H9 (cell line): ENCODE results near the gene C9orf72. TPM values are rescaled to one million over a fixed set of nuclear protein-coding genes. Genes with fewer than 3 reads are reported as not detected.

Experiments
- DNase-seq: peaks from one replicate; pipeline ENCODE4 v3.0.0-alpha.2; 2017
- H2AFZ ChIP-seq: one replicate; pipeline ENCODE4 v1.6.1; 2013; ENCODE audit warnings: mild to moderate bottlenecking, low read length, control low read depth, moderate library complexity
- H2AK5ac ChIP-seq: 2 replicates; pipeline ENCODE4 v1.6.1; 2013; ENCODE audit warnings: low read length, control low read depth, mixed read lengths; ENCODE audit not compliant: insufficient read length
- H2BK120ac ChIP-seq: one replicate; pipeline ENCODE4 v1.6.1; 2013; ENCODE audit warnings: low read depth, mild to moderate bottlenecking, low read length, control low read depth, inconsistent platforms; ENCODE audit not compliant: poor library complexity, severe bottlenecking
- H2BK12ac ChIP-seq: 2 replicates; pipeline ENCODE4 v1.6.1; 2013; ENCODE audit warnings: low read length, control low read depth, mixed read lengths, low read depth; ENCODE audit not compliant: insufficient read length
- H2BK15ac ChIP-seq: 2 replicates; pipeline ENCODE4 v1.6.1; 2013; ENCODE audit warnings: low read depth, low read length, control low read depth
- H2BK20ac ChIP-seq: one replicate; pipeline ENCODE4 v1.6.1; 2013; ENCODE audit warnings: low read depth, mild to moderate bottlenecking, low read length, control low read depth, inconsistent platforms; ENCODE audit not compliant: poor library complexity, severe bottlenecking
- H2BK5ac ChIP-seq: 2 replicates; pipeline ENCODE4 v1.6.1; 2013; ENCODE audit warnings: low read length, control low read depth, mixed read lengths; ENCODE audit not compliant: insufficient read length
- H3K14ac ChIP-seq: 2 replicates; pipeline ENCODE4 v1.6.1; 2013; ENCODE audit warnings: low read length, control low read depth; ENCODE audit not compliant: insufficient read depth
- H3K18ac ChIP-seq: 2 replicates; pipeline ENCODE4 v1.6.1; 2013; ENCODE audit warnings: low read depth, mild to moderate bottlenecking, mixed read lengths, low read length, control low read depth; ENCODE audit not compliant: insufficient read length
- H3K23ac ChIP-seq: 2 replicates; pipeline ENCODE4 v1.6.1; 2013; ENCODE audit warnings: low read length, control low read depth, mixed read lengths, low read depth; ENCODE audit not compliant: insufficient read length
- H3K23me2 ChIP-seq: 2 replicates; pipeline ENCODE4 v1.6.1; 2013; ENCODE audit warnings: low read depth, mild to moderate bottlenecking, mixed read lengths, low read length, control low read depth; ENCODE audit not compliant: insufficient read length, poor library complexity, severe bottlenecking
- H3K27ac ChIP-seq: 2 replicates; pipeline ENCODE4 v1.5.1; 2013; ENCODE audit warnings: low read length, control low read depth, mixed read lengths, low read depth; ENCODE audit not compliant: insufficient read length
- H3K27me3 ChIP-seq: 2 replicates; pipeline ENCODE4 v1.6.1; 2013; ENCODE audit warnings: low read length, control low read depth, inconsistent platforms; ENCODE audit not compliant: insufficient read depth
- H3K4ac ChIP-seq: 2 replicates; pipeline ENCODE4 v1.6.1; 2013; ENCODE audit warnings: low read depth, mild to moderate bottlenecking, control low read depth, inconsistent platforms, low read length, moderate library complexity
- H3K4me1 ChIP-seq: 2 replicates; pipeline ENCODE4 v1.6.1; 2013; ENCODE audit warnings: low read length, control low read depth, inconsistent platforms; ENCODE audit not compliant: insufficient read depth
- H3K4me2 ChIP-seq: 2 replicates; pipeline ENCODE4 v1.6.1; 2013; ENCODE audit warnings: low read length, control low read depth, mixed read lengths; ENCODE audit not compliant: insufficient read length, insufficient read depth
- H3K56ac ChIP-seq: 2 replicates; pipeline ENCODE4 v1.6.1; 2013; ENCODE audit warnings: low read depth, mild to moderate bottlenecking, mixed read lengths, low read length, control low read depth; ENCODE audit not compliant: insufficient read length
- H3K79me1 ChIP-seq: 2 replicates; pipeline ENCODE4 v1.6.1; 2013; ENCODE audit warnings: low read depth, mild to moderate bottlenecking, moderate library complexity, low read length, control low read depth, inconsistent platforms; ENCODE audit not compliant: insufficient read depth, poor library complexity, severe bottlenecking
- H3K79me2 ChIP-seq: 2 replicates; pipeline ENCODE4 v1.6.1; 2013; ENCODE audit warnings: low read length, control low read depth, inconsistent platforms; ENCODE audit not compliant: insufficient read depth
- H3K9ac ChIP-seq: 2 replicates; pipeline ENCODE4 v1.6.1; 2013; ENCODE audit warnings: low read length, control low read depth, mixed read lengths; ENCODE audit not compliant: insufficient read length; ENCODE audit errors: extremely low read depth
- H3K9me3 ChIP-seq: one replicate; pipeline ENCODE4 v1.6.1; 2013; ENCODE audit warnings: low read depth, low read length, inconsistent platforms; ENCODE audit not compliant: control insufficient read depth
- H3T11ph ChIP-seq: one replicate; pipeline ENCODE4 v1.6.1; 2013; ENCODE audit warnings: mild to moderate bottlenecking, low read length, control low read depth, inconsistent platforms
- H4K20me1 ChIP-seq: one replicate; pipeline ENCODE4 v1.6.1; 2013; ENCODE audit not compliant: control insufficient read depth, insufficient read length, insufficient read depth
- H4K5ac ChIP-seq: 2 replicates; pipeline ENCODE4 v1.6.1; 2013; ENCODE audit warnings: low read depth, mild to moderate bottlenecking, mixed read lengths, low read length, control low read depth; ENCODE audit not compliant: insufficient read length
- H4K8ac ChIP-seq: replicated peaks from 2 replicates; pipeline ENCODE4 v1.6.1; 2013; ENCODE audit warnings: low read length, control low read depth, mixed read lengths, low read depth; ENCODE audit not compliant: insufficient read length
- H4K91ac ChIP-seq: 2 replicates; pipeline ENCODE4 v1.6.1; 2013; ENCODE audit warnings: low read depth, mild to moderate bottlenecking, moderate library complexity, mixed read lengths, low read length, control low read depth; ENCODE audit not compliant: insufficient read length
- H3K27ac Mint-ChIP-seq, 3 experiments: 2 replicates in 2 of 3; 3 replicates in 1 of 3; pipeline ENCODE4 v1.8.0; 2020 to 2021; ENCODE audit warnings: mixed read lengths in 3 of 3, mild to moderate bottlenecking in 1 of 3, moderate library complexity in 1 of 3
- H3K27me3 Mint-ChIP-seq: 2 replicates; pipeline ENCODE4 v1.8.0; 2021; ENCODE audit warnings: low read depth, mild to moderate bottlenecking, moderate library complexity, mixed read lengths
- H3K36me3 Mint-ChIP-seq, 3 experiments: 2 replicates in 2 of 3; 3 replicates in 1 of 3; pipeline ENCODE4 v1.8.0; 2020 to 2021; ENCODE audit warnings: low read depth in 3 of 3, mixed read lengths in 3 of 3; ENCODE audit not compliant: insufficient read depth in 1 of 3
- H3K4me1 Mint-ChIP-seq, 2 experiments: 2 replicates each; pipeline ENCODE4 v1.8.0; 2020; ENCODE audit warnings: mixed read lengths in 2 of 2
- H3K4me3 Mint-ChIP-seq, 2 experiments: 2 replicates in 1 of 2; 3 replicates in 1 of 2; pipeline ENCODE4 v1.8.0; 2020 to 2021; ENCODE audit warnings: mild to moderate bottlenecking in 2 of 2, mixed read lengths in 2 of 2, moderate library complexity in 1 of 2
- H3K9me3 Mint-ChIP-seq, 2 experiments: 2 replicates in 1 of 2; 3 replicates in 1 of 2; pipeline ENCODE4 v1.8.0; 2020; ENCODE audit warnings: mild to moderate bottlenecking in 2 of 2, mixed read lengths in 2 of 2, moderate library complexity in 1 of 2
- CTCF ChIP-seq: fragments of 200-600 bp; sonication (generic); conservative IDR thresholded peaks from 3 replicates; pipeline ENCODE4 v1.8.0; 2021; ENCODE audit warnings: antibody characterized with exemption, mild to moderate bottlenecking
- WGBS: extraction: QIAGEN DNeasy Blood & Tissue Kit; methylation state at CpG from one replicate; pipeline ENCODE4 v1.1.7; 2013; ENCODE audit warnings: missing lambda C conversion rate, low lambda C conversion rate, mixed read lengths; ENCODE audit not compliant: insufficient read length; ENCODE audit errors: extremely low coverage; 5-methylcytosine and 5-hydroxymethylcytosine counted together
- total RNA-seq: library from RNA; stranded (reverse); gene quantifications from 2 replicates; pipeline ENCODE4 v1.2.1, GENCODE V29; 2021

Gene C9orf72
- total RNA-seq, 1 experiment from 2014 or later, result 17.0 TPM

- no peaks in the 10 kb centered on the region for H4K20me1 ChIP-seq
- Mint-ChIP-seq H3K4me3 (no peak overlapping the region), H3K9me3 (no peaks in the 10 kb centered on the region; a peak in 1 of 5 replicates), H3K27me3 (no peaks in the 10 kb centered on the region), H3K36me3 (peaks cover 10 to 39% (median 35%) of the 10 kb centered on the region in 3 experiments), H3K27ac (0 out of 7 replicates have a peak overlapping the region, but pooled peaks of 1 of the 3 experiments have one; percentile 24), H3K4me1 (no peaks in the 10 kb centered on the region; a peak in 1 of 4 replicates)
- no peak overlapping the region for H2BK5ac ChIP-seq
- no peaks in the 10 kb centered on the region for H3K4me1 ChIP-seq
- no peak overlapping the region for H3K23ac ChIP-seq
- H2BK12ac ChIP-seq, result no peak overlapping the region
- WGBS, result no CpG with 5 or more reads among the region's 10 CpGs
- no peak overlapping the region for H2AK5ac ChIP-seq
- no peak overlapping the region for H4K5ac ChIP-seq
- H3K79me2 ChIP-seq, result no peaks in the 10 kb centered on the region
- no peaks in the 10 kb centered on the region for H3K9me3 ChIP-seq
- no peak overlapping the region for H2BK20ac ChIP-seq
- H3K56ac ChIP-seq, result no peak overlapping the region
- TF ChIP-seq CTCF, result peak; percentile 70
- H3K79me1 ChIP-seq, result no peaks in the 10 kb centered on the region
- H3K4me2 ChIP-seq, result no peak overlapping the region
- H3K27ac ChIP-seq, result no peak overlapping the region
- no peak overlapping the region for H3K4ac ChIP-seq
- H4K91ac ChIP-seq, result no peak overlapping the region
- H4K8ac ChIP-seq, result no peak overlapping the region
- H3T11ph ChIP-seq, result no peak overlapping the region
- no peaks in the 10 kb centered on the region for H3K23me2 ChIP-seq
- H3K9ac ChIP-seq, result no peak overlapping the region
- H3K18ac ChIP-seq, result no peak overlapping the region
- DNase-seq, result no peak
- no peak overlapping the region for H3K14ac ChIP-seq
- no peak overlapping the region for H2BK15ac ChIP-seq
- no peak overlapping the region for H2BK120ac ChIP-seq
- no peaks in the 10 kb centered on the region for H3K27me3 ChIP-seq
- H2AFZ ChIP-seq, result no peak overlapping the region
Observed at GRCh38 chr9:27548055-27548741, 25.1 kb downstream of the C9orf72 start.
